GM13977 (cell line): Measurements from ENCODE around the gene ALG6.
A peak's percentile ranks its signal among the peaks of the same experiment; 100 is the strongest.

Experiments
- DNase-seq: peaks from one replicate; pipeline ENCODE4 v3.0.0; 2012; ENCODE audit warnings: low spot score
- CTCF ChIP-seq: IDR thresholded peaks from 2 replicates; pipeline ENCODE4 v1.5.1; 2012; ENCODE audit warnings: mild to moderate bottlenecking, control low read depth; ENCODE audit not compliant: insufficient read depth; ENCODE audit errors: extremely low read depth, missing control alignments
- in situ Hi-C: fragments of 300-500 bp; cut with MboI; formaldehyde crosslinking; loops from one replicate; pipeline ENCODE4 v1.12.0; 2022; ENCODE audit warnings: low sequenced_read_pairs, low pct_unique_long_range_greater_than_20kb, mixed read lengths, inconsistent platforms; ENCODE audit not compliant: unreplicated experiment

The ALG6 gene

GRCh38 chr1:63359561-63359960 is 7.9 kb upstream of the ALG6 start:
- in situ Hi-C loops: no loop called here
- DNase-seq: no peak
- TF ChIP-seq CTCF: no peak

DNA sequence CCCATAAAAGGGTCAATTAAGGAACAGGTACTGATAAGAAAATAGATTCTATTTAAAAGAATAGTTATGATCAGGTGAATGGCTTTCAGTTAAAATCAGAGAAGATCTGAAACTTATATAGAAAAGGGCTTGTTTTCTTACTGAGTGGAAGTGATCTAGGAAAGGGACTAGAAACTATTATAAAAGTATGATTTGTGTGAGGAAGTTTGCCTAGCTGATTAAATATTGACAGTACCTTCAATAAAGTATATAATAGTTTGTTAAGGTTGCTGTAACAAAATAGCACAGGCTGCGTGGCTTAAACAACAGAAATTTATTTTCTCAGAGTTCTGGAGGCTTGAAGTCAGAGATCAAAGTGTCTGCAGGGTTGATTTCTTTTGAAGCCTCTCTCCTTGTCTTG is 5.4 kb upstream of the ALG6 start:
- no peak for DNase-seq
- no peak for TF ChIP-seq CTCF
- in situ Hi-C loops: no loop called here

- TF ChIP-seq CTCF: no peak
- DNase-seq: no peak
- in situ Hi-C loops: no loop called here
These were observed 4.8 kb upstream of the ALG6 start for GRCh38 chr1:63362578-63362977.

DNA sequence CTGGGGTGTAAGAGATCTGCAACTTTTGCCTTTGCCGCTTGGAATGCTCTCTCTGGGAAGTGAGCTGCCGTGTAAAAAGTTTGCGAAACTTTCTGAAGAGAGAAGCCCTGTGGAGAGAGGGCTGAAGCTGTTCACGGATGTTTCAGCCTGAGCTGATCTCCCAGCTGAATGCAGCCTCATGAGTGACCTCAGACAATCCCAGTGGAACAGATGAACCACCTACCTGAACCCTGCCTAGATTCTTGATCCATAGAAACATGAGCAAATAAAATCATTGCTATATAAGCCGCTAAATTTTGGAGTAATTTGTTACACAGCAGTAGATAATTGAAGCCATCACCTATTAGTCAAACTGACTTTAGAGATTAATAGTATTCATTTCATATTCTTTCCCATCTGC is 4.4 kb upstream of the ALG6 start:
- in situ Hi-C loops: no loop called here
- no peak for DNase-seq
- no peak for TF ChIP-seq CTCF

DNA sequence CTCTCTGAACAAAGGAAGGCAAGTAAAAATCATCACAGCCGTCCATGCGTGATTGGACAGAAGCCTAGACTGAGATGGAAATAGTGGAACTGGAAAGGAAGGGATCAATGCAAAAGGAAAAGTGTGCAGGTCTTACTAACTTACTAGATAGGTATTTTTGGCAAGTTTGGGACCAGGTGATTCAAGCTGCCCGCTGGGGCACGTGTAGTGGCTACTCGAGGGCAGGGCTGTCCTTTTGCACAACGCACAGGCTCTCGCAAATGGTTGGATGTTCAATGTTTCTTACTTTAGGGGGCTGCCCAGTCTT is 566 bp upstream of the ALG6 start:
- DNase-seq: no peak
- in situ Hi-C loops: no loop called here
- TF ChIP-seq CTCF: no peak

- DNase-seq: peak; percentile 30
- in situ Hi-C loops: no loop called here
- TF ChIP-seq CTCF: no peak
These were observed 704 bp downstream of the ALG6 start for GRCh38 chr1:63368131-63368530.

DNA sequence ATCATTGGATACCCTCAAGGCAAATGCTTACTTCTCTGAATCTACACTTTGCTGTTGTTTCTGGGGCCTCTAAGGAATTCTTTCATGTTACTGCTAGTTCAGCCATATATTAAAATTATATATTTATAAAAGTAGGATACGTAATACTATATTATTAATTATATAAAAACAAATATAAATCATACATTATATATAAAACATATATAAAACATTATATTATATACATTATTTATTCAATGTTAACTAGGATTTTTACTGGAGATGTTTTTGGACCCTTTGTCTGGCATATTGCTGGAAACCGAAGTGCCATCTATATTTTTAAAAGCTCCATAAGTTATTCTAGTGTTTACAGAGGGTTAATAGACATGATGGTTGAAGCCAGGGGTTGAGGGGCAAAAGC is 12.2 kb downstream of the ALG6 start:
- in situ Hi-C loops: no loop called here
- no peak for TF ChIP-seq CTCF
- DNase-seq: no peak
